AG04450 (cell line): Measurements from ENCODE around the gene CDK4. TPM values are rescaled to one million over a fixed set of nuclear protein-coding genes. Genes with fewer than 3 reads are reported as not detected.

ENCODE experiments used
- CTCF ChIA-PET: fragments of 300-600, 350-600 bp; formaldehyde crosslinking; extraction: SDS; loops from one replicate; lab custom pipeline; 2022; ENCODE audit warnings: antibody characterized with exemption, inconsistent platforms; lab: Charles Lee
- POLR2A ChIA-PET: fragments of 350-600 bp; formaldehyde crosslinking; extraction: SDS; loops from one replicate; lab custom pipeline; 2021; ENCODE audit warnings: antibody characterized with exemption, inconsistent platforms; lab: Yijun Ruan, JAX
- DNase-seq: peaks from one replicate; pipeline ENCODE4 v3.0.0-alpha.2; 2011; ENCODE audit warnings: low read depth, low spot score
- H3K27ac ChIP-seq: one replicate; pipeline ENCODE4 v1.5.1; 2012; ENCODE audit warnings: low read depth, low read length, control low read depth
- H3K27me3 ChIP-seq: one replicate; pipeline ENCODE4 v1.6.0; 2012; ENCODE audit warnings: low read length; ENCODE audit not compliant: control insufficient read depth, insufficient read depth
- H3K4me3 ChIP-seq: 2 replicates; pipeline ENCODE4 v1.5.1; 2011; ENCODE audit warnings: mild to moderate bottlenecking, low read depth, low read length, control low read depth
- H3K9me3 ChIP-seq: 2 replicates; pipeline ENCODE4 v1.5.1; 2012; ENCODE audit warnings: low read length; ENCODE audit not compliant: control insufficient read depth, insufficient read depth
- CTCF ChIP-seq: IDR thresholded peaks from 2 replicates; pipeline ENCODE4 v1.5.1; 2011; ENCODE audit warnings: low read depth, low read length, control low read depth, inconsistent platforms
- polyA plus RNA-seq: library from polyadenylated mRNA; depleted of rRNA; stranded (reverse); fragments of >200 nt; gene quantifications from 2 replicates; pipeline ENCODE4 v1.2.3, GENCODE V29; 2011

Gene CDK4
- polyA plus RNA-seq, 1 experiment, result 251 TPM

- Histone ChIP-seq H3K4me3 (peak within 1 kb of the TSS; percentile 94), H3K27ac (peak within 1 kb of the TSS; percentile 97), H3K27me3 (peaks cover 24% of the 10 kb centered on the region), H3K9me3 (no peaks in the 10 kb centered on the region)
- CTCF ChIA-PET, result interaction anchor here (0.8 to 2.4 kb wide), 3 partner anchors 11 to 152 kb away, joined by 3 to 10 read pairs (median 9); no protein-coding TSS in a partner anchor
- TF ChIP-seq CTCF, result no peak
- POLR2A ChIA-PET, result interaction anchor here (0.6 to 2.5 kb wide), 7 partner anchors 9 to 353 kb away, joined by 3 to 8 read pairs (median 3); partner anchors contain the start of genes EEF1AKMT3 and METTL1
- DNase-seq, result peak; percentile 96
Observed at GRCh38 chr12:57744777-57745484, 7.2 kb downstream of the CDK4 start, which contains the start of gene TSPAN31. Gene TSPAN31, plus strand, starts transcription at chr12:57745039. Its CDS starts 116 bp downstream, at chr12:57745155.

GRCh38 chr12:57744194-57744776, 7.8 kb downstream of the CDK4 start:
- TF ChIP-seq CTCF, result no peak
- peak overlapping the region; percentile 94 for H3K4me3 ChIP-seq

GRCh38 chr12:57743769-57744168, 8.3 kb downstream of the CDK4 start:
- ChIA-PET POLR2A (interaction anchor here (1.2 to 2.5 kb wide), 3 partner anchors 8 to 28 kb away, joined by 7 to 8 read pairs (median 8); partner anchors contain the start of genes EEF1AKMT3 and METTL1), CTCF (interaction anchor here (0.8 to 2.1 kb wide), 2 partner anchors 17 to 153 kb away, joined by 3 to 9 read pairs; no protein-coding TSS in a partner anchor)
- Histone ChIP-seq H3K27me3 (peaks cover 35% of the 10 kb centered on the region), H3K9me3 (no peaks in the 10 kb centered on the region), H3K27ac (no peak overlapping the region), H3K4me3 (no peak overlapping the region)
- DNase-seq, result no peak
- no peak for TF ChIP-seq CTCF

More at GRCh38 chr12:57744194-57744776, 7.8 kb downstream of the CDK4 start:
- ChIA-PET CTCF (interaction anchor here (0.8 to 2.4 kb wide), 3 partner anchors 12 to 153 kb away, joined by 3 to 10 read pairs (median 9); no protein-coding TSS in a partner anchor), POLR2A (interaction anchor here (0.6 to 2.5 kb wide), 7 partner anchors 8 to 352 kb away, joined by 3 to 8 read pairs (median 3); partner anchors contain the start of genes EEF1AKMT3 and METTL1)
- peaks cover 30% of the 10 kb centered on the region for H3K27me3 ChIP-seq
- no peaks in the 10 kb centered on the region for H3K9me3 ChIP-seq
- peak overlapping the region; percentile 97 for H3K27ac ChIP-seq
- DNase-seq, result no peak

GRCh38 chr12:57741844-57742738, 10.0 kb downstream of the CDK4 start:
- no peak overlapping the region for H3K4me3 ChIP-seq
- H3K9me3 ChIP-seq, result no peaks in the 10 kb centered on the region; the same call in 1 of the 2 replicates
- ChIA-PET POLR2A (interaction anchor here (1.4 kb wide), 1 partner anchor 16 kb away, joined by 3 read pairs; no protein-coding TSS in a partner anchor), CTCF (interaction anchor here (1.5 to 1.7 kb wide), 3 partner anchors 14 to 158 kb away, joined by 3 to 6 read pairs (median 3); no protein-coding TSS in a partner anchor)
- TF ChIP-seq CTCF, result no peak
- peaks cover 49% of the 10 kb centered on the region for H3K27me3 ChIP-seq
- DNase-seq, result no peak
- H3K27ac ChIP-seq, result no peak overlapping the region
